Epithelial cell of esophagus (primary cell): ENCODE results near the gene RIN3.

Experiments used
- DNase-seq: peaks from one replicate; pipeline ENCODE4 v3.0.0; 2010; ENCODE audit warnings: low read depth
- H3K4me3 ChIP-seq: 2 replicates; pipeline ENCODE4 v1.5.1; 2011; ENCODE audit warnings: mild to moderate bottlenecking, low read length, control low read depth
- TF ChIP-seq, protein P1 (sequence below): IDR thresholded peaks from 2 replicates; pipeline ENCODE4 v1.5.1; 2011; ENCODE audit warnings: low read depth, mild to moderate bottlenecking, low read length, control low read depth, inconsistent platforms; ENCODE audit not compliant: insufficient read depth; ENCODE audit errors: missing control alignments

The RIN3 gene

DNA sequence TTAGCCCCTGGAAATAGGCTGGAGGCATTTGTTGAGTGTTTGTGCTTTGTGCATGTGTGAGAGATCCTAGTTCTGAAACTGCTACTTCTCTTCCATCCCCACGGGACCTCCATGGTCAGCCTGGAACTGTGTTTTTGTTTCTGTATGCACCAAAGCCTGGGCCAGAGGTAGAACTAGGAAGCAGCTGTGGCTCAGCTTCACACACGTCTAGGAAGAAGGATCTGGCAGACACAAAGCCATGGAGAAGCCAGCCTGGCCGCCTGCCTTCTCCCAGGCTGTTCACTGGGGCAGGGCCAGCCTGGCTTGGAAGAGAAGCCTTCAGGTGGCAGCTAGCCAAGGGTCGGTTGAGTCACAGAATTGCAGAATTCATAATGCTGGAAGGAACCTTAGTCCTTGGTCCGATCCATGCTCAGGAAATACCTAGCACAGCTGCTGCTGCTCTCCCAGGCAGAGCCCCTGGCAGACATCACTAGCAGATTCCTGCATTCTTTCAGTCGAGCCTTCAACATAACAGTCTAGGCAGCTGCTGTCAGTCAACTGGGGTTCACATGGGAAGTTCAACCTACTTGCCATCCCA, 27.0 kb downstream of the RIN3 start:
- H3K4me3 ChIP-seq: no peak overlapping the region
- DNase-seq: peak; percentile 95
- TF ChIP-seq, protein P1, sequence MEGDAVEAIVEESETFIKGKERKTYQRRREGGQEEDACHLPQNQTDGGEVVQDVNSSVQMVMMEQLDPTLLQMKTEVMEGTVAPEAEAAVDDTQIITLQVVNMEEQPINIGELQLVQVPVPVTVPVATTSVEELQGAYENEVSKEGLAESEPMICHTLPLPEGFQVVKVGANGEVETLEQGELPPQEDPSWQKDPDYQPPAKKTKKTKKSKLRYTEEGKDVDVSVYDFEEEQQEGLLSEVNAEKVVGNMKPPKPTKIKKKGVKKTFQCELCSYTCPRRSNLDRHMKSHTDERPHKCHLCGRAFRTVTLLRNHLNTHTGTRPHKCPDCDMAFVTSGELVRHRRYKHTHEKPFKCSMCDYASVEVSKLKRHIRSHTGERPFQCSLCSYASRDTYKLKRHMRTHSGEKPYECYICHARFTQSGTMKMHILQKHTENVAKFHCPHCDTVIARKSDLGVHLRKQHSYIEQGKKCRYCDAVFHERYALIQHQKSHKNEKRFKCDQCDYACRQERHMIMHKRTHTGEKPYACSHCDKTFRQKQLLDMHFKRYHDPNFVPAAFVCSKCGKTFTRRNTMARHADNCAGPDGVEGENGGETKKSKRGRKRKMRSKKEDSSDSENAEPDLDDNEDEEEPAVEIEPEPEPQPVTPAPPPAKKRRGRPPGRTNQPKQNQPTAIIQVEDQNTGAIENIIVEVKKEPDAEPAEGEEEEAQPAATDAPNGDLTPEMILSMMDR: no peak

DNA sequence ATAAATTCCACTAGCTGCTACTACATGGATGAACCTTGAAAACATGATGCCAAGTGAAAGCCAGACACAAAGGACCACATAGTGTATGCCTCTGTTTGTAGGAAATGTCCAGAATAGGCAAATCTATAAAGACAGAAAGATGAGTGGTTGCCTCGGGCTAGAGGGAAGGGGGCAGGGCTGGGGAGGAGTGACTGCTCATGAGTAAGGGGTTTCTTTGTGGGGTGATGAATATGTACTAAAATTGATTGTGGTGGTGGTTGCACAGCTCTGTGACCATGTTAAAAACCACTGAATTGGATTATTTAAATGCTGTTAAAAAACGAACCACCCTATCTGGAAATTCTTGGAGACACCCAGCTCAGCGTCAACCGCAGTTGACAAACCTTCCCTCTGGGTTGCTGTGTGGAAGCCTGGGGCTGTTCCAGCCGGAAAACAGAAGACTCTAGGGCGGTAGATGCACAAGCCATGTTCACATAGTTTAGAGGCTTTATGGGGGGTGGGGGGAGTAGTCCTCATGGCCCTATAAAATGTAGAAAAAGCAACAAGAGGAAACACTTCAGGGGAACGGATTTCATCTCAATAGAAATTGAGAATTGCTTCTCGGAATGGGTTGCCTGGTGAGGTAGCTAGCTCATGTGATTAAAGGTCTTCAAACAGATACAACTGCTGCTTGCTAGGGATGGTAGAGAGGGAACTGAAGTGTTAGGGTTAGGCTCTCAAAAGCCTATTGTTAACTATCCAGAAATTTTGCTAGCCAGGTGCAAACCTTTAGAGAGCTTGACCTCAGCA, 29.4 kb downstream of the RIN3 start:
- no peak overlapping the region for H3K4me3 ChIP-seq
- TF ChIP-seq, protein P1: no peak
- no peak for DNase-seq

DNA sequence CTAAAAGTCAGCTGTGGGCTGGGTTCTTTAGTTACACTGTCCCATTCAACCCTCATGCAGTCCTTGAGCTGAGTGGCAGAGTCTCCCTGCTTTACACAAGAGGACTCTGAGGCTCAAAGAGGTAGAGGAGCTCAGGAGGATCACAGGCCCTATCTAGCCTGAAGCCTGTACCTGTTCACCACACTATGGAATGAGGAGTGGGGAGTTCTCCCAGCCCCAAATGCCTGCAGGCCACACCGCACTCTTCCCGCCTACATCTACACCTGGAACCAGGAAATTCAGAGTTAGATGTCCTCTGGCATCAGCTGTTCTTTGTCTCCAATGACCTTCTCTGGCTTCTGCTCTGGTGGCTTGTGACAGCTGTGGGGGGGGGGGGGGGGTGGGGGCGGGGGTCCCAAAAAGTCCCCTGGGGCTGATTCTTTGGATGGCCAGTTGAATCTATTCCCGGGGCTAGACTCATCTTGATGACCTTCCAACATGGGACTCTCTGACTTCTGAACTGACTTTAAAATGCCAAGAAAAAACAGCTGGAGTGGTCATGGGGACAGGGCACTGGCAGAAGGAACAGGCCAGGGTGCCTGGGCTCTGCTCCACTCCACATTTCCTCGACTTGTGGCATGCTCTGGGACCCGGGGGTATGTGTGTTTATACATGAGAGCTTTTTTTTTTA, 30.6 kb downstream of the RIN3 start:
- H3K4me3 ChIP-seq: no peak overlapping the region
- peak; percentile 38 for DNase-seq
- TF ChIP-seq, protein P1: no peak

DNA sequence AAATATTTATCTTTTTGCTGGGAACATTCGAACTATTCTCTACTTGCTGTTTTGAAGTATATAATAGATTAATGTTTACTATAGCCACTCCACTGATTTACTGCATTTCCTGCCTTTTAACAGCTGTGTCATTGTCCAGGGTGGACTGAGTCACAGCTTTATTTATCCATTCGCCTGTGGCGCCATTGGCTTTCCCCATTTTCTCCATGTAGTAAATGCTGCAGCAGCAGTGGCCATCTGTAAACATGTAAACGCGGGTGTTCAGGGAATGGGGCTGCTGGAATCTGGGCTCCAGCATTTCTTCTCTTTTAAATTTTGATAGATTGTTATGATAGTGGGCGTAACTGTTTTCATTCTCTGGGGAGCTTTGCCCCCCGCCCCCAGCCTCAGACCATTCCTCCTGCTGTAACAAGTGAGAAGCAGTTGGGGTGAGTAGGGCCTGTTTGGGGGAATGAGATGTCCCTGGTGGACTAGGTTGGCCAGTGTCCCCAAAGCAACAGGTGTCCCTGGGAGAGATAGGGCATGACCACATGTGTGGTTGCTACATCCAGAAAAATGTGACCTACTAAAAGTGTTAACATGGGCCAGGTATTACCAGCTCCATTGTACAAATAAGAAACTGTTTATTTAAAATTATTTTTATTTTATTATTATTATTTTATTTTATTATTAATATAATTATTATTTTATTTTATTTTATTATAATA, 32.9 kb downstream of the RIN3 start:
- no peak for DNase-seq
- H3K4me3 ChIP-seq: no peak overlapping the region
- TF ChIP-seq, protein P1: no peak

DNA sequence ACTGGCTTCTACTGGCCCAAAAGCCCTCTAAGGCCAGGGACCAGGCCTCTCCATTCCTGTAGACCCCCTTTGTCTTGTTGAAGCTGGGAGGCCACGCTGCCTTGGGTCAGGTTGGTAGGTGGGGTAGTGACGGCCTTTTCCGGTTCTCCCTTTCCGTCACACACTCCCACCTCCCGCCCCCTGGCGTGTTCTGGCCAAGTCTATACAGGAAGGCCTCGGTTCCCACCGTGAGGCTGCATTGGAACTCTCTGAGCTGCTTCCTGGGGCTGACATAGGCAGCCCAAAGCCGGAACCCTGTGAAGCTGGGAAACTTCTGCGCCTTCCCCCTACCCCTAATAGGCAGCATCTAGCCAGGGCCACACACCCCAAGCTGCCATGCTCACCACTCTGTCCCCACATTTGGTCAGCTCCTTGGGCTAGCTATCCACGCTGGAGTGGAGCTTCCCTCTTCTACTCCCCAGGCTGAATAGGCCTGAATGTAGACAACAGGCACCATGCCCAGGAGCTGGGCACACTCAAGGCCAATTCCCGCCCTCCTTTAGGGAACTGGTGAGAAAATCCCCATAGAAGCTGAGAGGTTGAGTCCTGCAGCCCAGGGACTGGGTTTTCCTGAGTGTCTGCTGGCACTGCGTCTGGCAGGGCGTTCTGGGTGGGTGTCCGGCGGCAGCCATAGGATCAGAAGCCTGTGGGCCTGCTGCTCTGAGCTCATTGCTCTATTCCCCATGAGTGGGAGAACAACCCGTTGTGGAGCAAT, 35.7 kb downstream of the RIN3 start:
- TF ChIP-seq, protein P1: no peak
- H3K4me3 ChIP-seq: no peak overlapping the region
- DNase-seq: no peak

DNA sequence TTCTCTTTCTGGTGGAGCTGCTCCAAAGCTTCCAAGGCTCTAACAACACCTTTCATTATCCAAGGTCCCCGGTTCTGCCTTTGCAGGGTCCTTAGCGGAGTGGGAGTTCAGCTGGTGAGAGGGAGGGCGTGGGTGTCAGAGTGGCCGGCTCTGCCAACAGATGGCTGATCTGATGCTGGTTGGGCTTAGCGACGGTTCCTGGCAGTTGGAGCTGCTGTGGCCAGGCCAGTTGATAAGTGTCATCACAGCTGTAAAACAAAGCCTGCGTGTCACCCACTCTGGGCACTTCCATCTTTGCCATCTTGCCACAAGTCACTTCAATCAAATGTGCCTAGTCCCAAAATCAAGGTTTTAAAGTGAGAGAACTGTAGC, 36.3 kb downstream of the RIN3 start:
- TF ChIP-seq, protein P1: no peak
- no peak for DNase-seq
- H3K4me3 ChIP-seq: no peak overlapping the region
